GM15510 (cell line): ENCODE measurements around the gene NUSAP1.
A peak's percentile ranks its signal among the peaks of the same experiment; 100 is the strongest.

Experiments used
- POLR2A ChIP-seq: IDR thresholded peaks from 3 replicates; pipeline ENCODE4 v1.6.1; 2011; ENCODE audit warnings: borderline replicate concordance; ENCODE audit not compliant: insufficient read length; ENCODE audit errors: extremely low read depth

NUSAP1 gene

GRCh38 chr15:41387646-41388045 is 55.0 kb downstream of the NUSAP1 start:
- no peak for TF ChIP-seq POLR2A

DNA sequence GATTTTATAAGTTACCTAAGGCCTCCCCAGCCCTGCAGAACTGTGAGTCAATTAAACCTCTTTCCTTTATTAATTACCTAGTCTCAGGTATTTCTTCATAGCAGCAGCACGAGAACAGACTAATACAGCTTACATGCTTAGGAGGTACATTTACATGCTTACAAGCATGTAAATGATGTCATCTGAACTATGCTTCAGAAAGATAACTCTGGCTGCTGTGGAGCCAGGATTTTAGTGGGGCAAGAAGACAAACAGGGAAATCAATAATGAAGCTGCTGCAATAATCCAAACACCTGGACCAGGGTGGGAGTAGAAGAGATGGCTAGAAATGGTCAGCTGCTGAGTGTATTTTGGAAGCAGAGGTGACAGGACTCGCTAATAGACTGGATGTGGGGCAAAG is 60.0 kb downstream of the NUSAP1 start:
- no peak for TF ChIP-seq POLR2A

- no peak for TF ChIP-seq POLR2A
Observed at GRCh38 chr15:41394924-41395323, 62.2 kb downstream of the NUSAP1 start.

DNA sequence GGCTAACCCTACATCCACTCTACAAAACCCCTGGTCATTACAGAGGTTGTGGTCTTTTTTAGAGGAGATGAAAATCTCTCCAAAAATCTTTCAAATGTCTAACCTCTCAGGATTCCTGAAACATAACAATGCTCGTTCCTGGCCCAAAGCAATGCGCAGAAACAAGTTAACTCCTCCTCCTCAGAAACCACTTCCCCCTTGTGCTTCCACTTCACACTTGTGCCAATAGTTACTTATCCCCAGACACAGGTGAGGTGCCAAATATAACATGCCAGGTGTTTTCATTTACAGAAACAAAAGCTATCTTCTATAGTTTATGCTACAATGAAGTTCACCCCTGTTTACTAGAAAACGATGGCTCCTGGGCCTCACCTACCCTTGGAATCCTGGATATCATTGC is 63.4 kb downstream of the NUSAP1 start:
- no peak for TF ChIP-seq POLR2A

- no peak for TF ChIP-seq POLR2A
Observed at GRCh38 chr15:41401904-41402267, 69.2 kb downstream of the NUSAP1 start.

DNA sequence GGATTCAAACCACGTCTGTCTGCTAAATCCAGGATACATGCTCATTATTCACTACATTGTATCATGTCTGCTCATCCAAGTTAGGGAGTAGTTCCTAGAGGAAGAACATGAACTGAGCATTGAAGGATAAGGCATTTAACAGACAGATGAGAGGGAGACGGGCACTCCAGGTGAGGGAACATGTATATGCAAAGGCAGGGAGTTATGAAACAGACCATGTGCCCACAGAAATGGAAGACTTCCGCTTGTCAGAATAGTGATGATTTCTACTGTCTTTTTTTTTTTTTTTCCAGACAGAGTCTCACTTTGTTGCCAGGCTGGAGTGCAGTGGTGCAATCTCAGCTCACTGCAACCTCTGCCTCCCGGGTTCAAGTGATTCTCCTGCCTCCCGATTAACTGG is 74.7 kb downstream of the NUSAP1 start:
- no peak for TF ChIP-seq POLR2A

GRCh38 chr15:41408234-41408641 is 75.6 kb downstream of the NUSAP1 start:
- no peak for TF ChIP-seq POLR2A

DNA sequence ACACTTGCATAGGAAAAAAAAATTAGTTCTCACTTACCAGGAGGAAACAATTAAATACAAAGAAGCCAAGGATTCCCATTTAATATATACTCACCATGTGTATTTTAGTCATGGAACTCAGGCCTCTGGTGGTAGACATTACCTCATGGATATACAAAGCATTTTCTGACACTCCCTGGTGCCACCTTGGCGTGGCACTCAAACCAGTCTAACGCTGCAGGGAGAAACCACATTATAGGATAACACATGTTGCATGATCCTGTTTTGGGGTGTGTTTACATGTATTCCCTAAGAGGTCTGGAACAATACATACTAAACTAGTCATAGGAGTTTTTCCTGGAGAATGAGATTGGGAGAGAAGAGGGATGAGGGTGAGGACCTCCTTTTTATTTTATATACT is 78.3 kb downstream of the NUSAP1 start:
- no peak for TF ChIP-seq POLR2A

- no peak for TF ChIP-seq POLR2A
Observed at GRCh38 chr15:41411441-41411840, 78.8 kb downstream of the NUSAP1 start.

GRCh38 chr15:41416128-41416741 is 83.6 kb downstream of the NUSAP1 start:
- no peak for TF ChIP-seq POLR2A

GRCh38 chr15:41416742-41417417 is 84.2 kb downstream of the NUSAP1 start, which contains the start of gene RTF1:
Gene RTF1 (plus strand): TSS chr15:41417095. CDS start chr15:41417116, 21 bp downstream.
- peak; percentile 85 for TF ChIP-seq POLR2A

GRCh38 chr15:41417418-41418195 is 84.9 kb downstream of the NUSAP1 start:
- TF ChIP-seq POLR2A, result no peak

DNA sequence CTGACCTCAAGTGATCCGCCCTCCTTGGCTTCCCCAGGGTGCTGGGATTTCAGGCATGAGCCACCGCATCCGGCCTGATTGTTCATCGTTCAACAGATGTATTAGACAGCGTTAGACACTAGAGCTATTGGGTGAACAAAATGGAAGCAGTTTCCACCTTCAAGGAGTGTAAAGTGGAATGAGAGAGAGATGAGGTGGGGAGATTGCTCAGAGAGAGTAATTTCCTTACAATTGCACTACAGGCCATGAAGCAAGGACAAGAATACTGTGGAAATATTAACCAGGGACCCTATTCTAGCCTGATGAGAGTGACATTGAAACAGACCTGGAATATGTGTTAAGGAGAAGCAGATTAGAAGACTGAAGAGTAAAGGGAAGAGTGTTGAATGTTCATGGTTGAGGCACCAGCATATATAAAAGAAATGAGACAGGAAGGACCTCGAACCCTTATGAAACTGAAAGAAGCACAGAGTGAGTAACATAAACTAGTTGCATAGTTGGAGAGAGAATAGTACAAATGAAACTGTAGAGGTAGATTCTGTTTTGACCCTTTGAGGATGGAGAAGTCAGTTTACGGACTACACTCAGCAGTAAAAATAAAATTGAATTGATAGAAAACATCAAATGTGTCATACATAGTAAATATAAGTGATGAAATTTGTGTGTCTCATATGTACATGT is 91.4 kb downstream of the NUSAP1 start:
- TF ChIP-seq POLR2A, result no peak

DNA sequence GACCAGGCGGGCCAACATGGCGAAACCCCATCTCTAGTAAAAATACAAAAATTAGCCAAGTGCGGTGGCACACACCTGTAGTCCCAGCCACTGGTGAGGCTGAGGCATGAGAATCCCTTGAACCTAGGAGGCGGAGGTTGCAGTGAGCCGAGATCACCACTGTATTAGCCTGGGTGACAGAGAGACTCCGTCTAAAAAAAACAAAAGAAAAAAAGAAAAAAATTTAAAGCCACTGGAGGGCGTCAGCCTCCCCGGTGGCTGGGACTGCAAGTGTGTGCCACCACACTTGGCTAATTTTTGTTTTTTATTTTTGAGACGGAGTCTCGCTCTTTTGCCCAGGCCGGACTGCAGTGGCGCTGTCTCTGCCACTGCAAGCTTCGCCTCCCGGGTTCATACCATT is 92.1 kb downstream of the NUSAP1 start:
- no peak for TF ChIP-seq POLR2A

DNA sequence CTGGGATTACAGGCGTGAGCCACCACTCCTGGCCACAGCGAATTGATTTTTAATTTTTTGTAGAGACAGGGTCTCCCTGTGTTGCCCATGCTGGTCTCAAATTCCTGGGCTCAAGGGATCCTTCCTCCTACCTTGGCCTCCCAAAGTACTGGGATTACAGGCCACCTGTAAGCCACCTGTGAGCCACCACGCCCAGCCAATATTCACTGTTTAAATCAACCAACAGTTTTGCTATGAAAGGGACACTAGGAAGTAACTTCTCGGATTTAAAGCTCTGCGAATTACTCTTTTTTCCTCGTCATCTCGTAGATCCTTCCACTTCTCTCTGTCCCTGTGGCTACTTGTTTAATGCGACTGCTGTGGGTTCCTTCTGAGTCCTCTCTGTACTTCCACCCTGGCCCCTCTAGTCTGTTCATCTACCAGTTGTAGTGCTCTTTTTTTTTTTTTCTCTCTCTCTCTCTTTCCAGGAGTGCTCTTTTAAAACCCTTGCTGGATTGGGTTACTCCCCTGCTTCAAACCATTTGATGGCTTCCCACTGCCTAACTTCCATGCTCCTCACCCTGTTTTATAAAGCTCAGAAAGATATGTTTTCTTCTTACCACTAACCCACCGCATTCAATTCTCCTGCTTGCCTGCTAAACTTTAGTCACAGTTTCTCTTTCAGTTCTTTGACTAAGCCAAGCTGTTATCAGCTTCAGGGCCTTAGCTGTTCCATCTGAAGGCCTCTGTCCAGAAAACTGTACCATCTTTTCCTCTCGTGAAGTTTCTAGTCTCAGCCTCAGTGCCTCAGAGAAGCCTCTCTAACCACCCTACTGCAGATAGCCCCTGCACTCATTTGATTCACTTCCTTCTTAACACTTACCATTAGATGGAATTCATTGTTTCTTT is 96.6 kb downstream of the NUSAP1 start:
- TF ChIP-seq POLR2A, result no peak
